Heart right ventricle (tissue), 16 donors: ENCODE data around the gene SETBP1. TPM values are rescaled to one million over a fixed set of nuclear protein-coding genes. Genes with fewer than 3 reads are reported as not detected.

Source experiments
- ATAC-seq, 8 donors: fragments of 200-7000 bp; cut with Tn5 transposase; one replicate each; pipeline ENCODE4 v1.9.1; 2020; ENCODE audit warnings: mild to moderate bottlenecking in 8 of 8, moderate library complexity in 8 of 8, moderate number of reproducible peaks in 1 of 8
- DNase-seq, 2 donors: peaks; one replicate each; pipeline ENCODE4 v3.0.0-alpha.2; 2020
- H3K27ac ChIP-seq, 10 donors: fragments of 200-600 bp; sonication (generic) in 2 of 10; one replicate each; pipeline versions ENCODE4 v1.5.0 to v1.8.0; 2020 to 2022; ENCODE audit warnings: mild to moderate bottlenecking in 3 of 10
- H3K27me3 ChIP-seq, 7 donors: fragments of 200-600 bp; one replicate each; pipeline ENCODE4 v1.8.0; 2021 to 2022; ENCODE audit warnings: mild to moderate bottlenecking in 2 of 7
- H3K36me3 ChIP-seq, 9 donors: fragments of 200-600 bp; sonication (generic) in 1 of 9; one replicate each; pipeline versions ENCODE4 v1.5.0 to v1.8.0; 2020 to 2022; ENCODE audit warnings: mild to moderate bottlenecking in 2 of 9
- H3K4me1 ChIP-seq, 9 donors: fragments of 200-600 bp; sonication (generic) in 1 of 9; one replicate each; pipeline versions ENCODE4 v1.5.0 to v1.8.0; 2020 to 2022; ENCODE audit warnings: mild to moderate bottlenecking in 4 of 9
- H3K4me3 ChIP-seq, 10 donors: fragments of 200-600 bp; sonication (generic) in 2 of 10; one replicate each; pipeline versions ENCODE4 v1.5.0 to v1.8.0; 2020 to 2022; ENCODE audit warnings: mild to moderate bottlenecking in 7 of 10, moderate library complexity in 2 of 10
- H3K9me3 ChIP-seq, 11 donors: fragments of 200-600 bp in 10 of 11; sonication (generic) in 2 of 11; one replicate each; pipeline versions ENCODE4 v1.5.0 to v1.8.0; 2013 to 2022; ENCODE audit warnings: mild to moderate bottlenecking in 2 of 11, control low read depth in 1 of 11, moderate library complexity in 1 of 11
- CTCF ChIP-seq, 9 donors: fragments of 200-600 bp; sonication (generic) in 2 of 9; IDR thresholded peaks; one replicate each; pipeline versions ENCODE4 v1.5.0 to v1.8.0; 2021 to 2022; ENCODE audit warnings: antibody characterized with exemption in 9 of 9, mild to moderate bottlenecking in 5 of 9, moderate library complexity in 1 of 9
- WGBS, 2 donors: extraction: QIAGEN DNeasy Blood & Tissue Kit; methylation state at CpG; one replicate each; pipeline ENCODE4 v1.1.7; 2013; ENCODE audit warnings: inconsistent platforms in 1 of 2; 5-methylcytosine and 5-hydroxymethylcytosine counted together
- intact Hi-C, 10 donors: fragments of 100-400 bp; cut with DNase I; formaldehyde crosslinking; loops; one replicate each; pipeline versions ENCODE4 v1.11.1 to v1.14.2; 2022
- polyA plus RNA-seq, 2 donors: library from polyadenylated mRNA; stranded (reverse); fragments of 200-250 nt; gene quantifications; one replicate each; pipeline ENCODE4 v1.2.3, GENCODE V29; 2013
- total RNA-seq, 10 donors: library from RNA; stranded (reverse); fragmentation: NEBNext Ultra II Directional in 3 of 10; extraction: Animal tissue kit (Norgen Biotek cat#: 25700) in 3 of 10; gene quantifications; one replicate each; pipeline versions ENCODE4 v1.2.1 to v1.2.4, GENCODE V29; 2021 to 2023
- donor health status: Arrhythmogenic right ventricular cardiomyopathy.
- donor health status: ischemic (EF 13 %, LVEDD 7.1; RV severe dilation, severe dysfunction).
- donor health status: healthy with polysubstance abuse.
- donor health status: DM: no; HTN: yes; CAD: no.
- donor health status: DM: no; HTN: no; CAD: no.
- donor health status: ischemic (EF 25% LVEDD 6.9; RV normal size, moderate dysfunction).
- donor health status: ischemic (EF 25% LVEDD 5.7; RV mildly dilated, moderate dysfunction).
- donor health status: healthy.
- donor health status: DM: yes; HTN: yes; CAD: no.
- donor health status: Ischemic cardiomyopathy.
- donor health status: ischemic (EF 35%, LVEDD 5.7; RV mildly dilated, moderate dysfunction).
- donor health status: nonischemic (EF 11% LVEDD 7.7; RV severe dilation, severe dysfunction).
- donor health status: DM: yes; HTN: yes; CAD: no.
- donor health status: PGD.
- donor health status: ischemic (EF 29% LVEDD 5.4; RV normal size, mild dysfunction).
- donor health status: nonischemic (EF 23%, LVEDD 6.1; RV moderate dilation, normal function).

The SETBP1 gene
- total and polyA plus RNA-seq, 12 donors = 0.71 to 12.2 (median 6.1) TPM

GRCh38 chr18:44807766-44808165, 127.1 kb downstream of the SETBP1 start:
- Histone ChIP-seq H3K4me1 (peaks cover under 1 to 51% (median 13%) of the 10 kb centered on the region in 9 donors), H3K27me3 (peaks cover 0 to 7% (median 0%) of the 10 kb centered on the region in 7 donors), H3K4me3 (no peak overlapping the region), H3K36me3 (no peaks in the 10 kb centered on the region), H3K9me3 (no peaks in the 10 kb centered on the region), H3K27ac (no peak overlapping the region)
- ATAC-seq (no peak), DNase-seq (no peak)
- WGBS, 2 donors = 59 to 81% methylated on average over 2 of the region's 2 CpGs
- TF ChIP-seq CTCF (IDR thresholded peaks at IDR 0.05) = no peak
- intact Hi-C loops = no loop called here

- Histone ChIP-seq H3K9me3 (no peaks in the 10 kb centered on the region), H3K4me1 (peaks cover 0 to 21% (median 0%) of the 10 kb centered on the region in 9 donors), H3K27me3 (peaks cover 0 to 7% (median 0%) of the 10 kb centered on the region in 7 donors), H3K27ac (no peak overlapping the region), H3K4me3 (no peak overlapping the region), H3K36me3 (no peaks in the 10 kb centered on the region)
- peak in 1 of 8 donors; percentile 18 for ATAC-seq
- DNase-seq = no peak
- intact Hi-C loops = no loop called here
- no peak for TF ChIP-seq CTCF (IDR thresholded peaks at IDR 0.05)
Observed at GRCh38 chr18:44811572-44812125, 131.0 kb downstream of the SETBP1 start.

- no peak overlapping the region for H3K27ac ChIP-seq
- peaks cover 0 to 7% (median 0%) of the 10 kb centered on the region in 7 donors for H3K27me3 ChIP-seq
- no peak for TF ChIP-seq CTCF (IDR thresholded peaks at IDR 0.05)
- intact Hi-C loops = no loop called here
- peaks cover 0 to 19% (median 0%) of the 10 kb centered on the region in 9 donors for H3K4me1 ChIP-seq
- no peaks in the 10 kb centered on the region for H3K36me3 ChIP-seq
- WGBS, 2 donors = 91 to 98% methylated on average over 1 of the region's 1 CpG
- DNase-seq = no peak
- H3K9me3 ChIP-seq = no peaks in the 10 kb centered on the region
- no peak overlapping the region for H3K4me3 ChIP-seq
- no peak for ATAC-seq
Observed at GRCh38 chr18:44812426-44812825, 131.7 kb downstream of the SETBP1 start.

GRCh38 chr18:44813586-44813985, 132.9 kb downstream of the SETBP1 start:
- WGBS, 2 donors = 93 to 94% methylated on average over 4 of the region's 4 CpGs
- intact Hi-C loops = no loop called here
- Histone ChIP-seq H3K4me1 (peaks cover 0 to 8% (median 0%) of the 10 kb centered on the region in 9 donors), H3K27ac (no peak overlapping the region), H3K36me3 (no peaks in the 10 kb centered on the region), H3K9me3 (no peaks in the 10 kb centered on the region), H3K4me3 (no peak overlapping the region), H3K27me3 (no peaks in the 10 kb centered on the region)
- no peak for DNase-seq
- ATAC-seq = no peak
- TF ChIP-seq CTCF (IDR thresholded peaks at IDR 0.05) = no peak
